Measurements from ENCODE around the gene ANGPT4.

- TF ChIP-seq POLR2AphosphoS5 (IDR thresholded peaks at IDR 0.05; ENCODE audit: low read depth, low read length) (no peak), POLR2A (IDR thresholded peaks at IDR 0.05; ENCODE audit: low read depth, low read length) (no peak)
Observed at GRCh38 chr20:855466-856360, 60.4 kb downstream of the ANGPT4 start.
